Tibial nerve (tissue), 4 donors: Measurements from ENCODE around the gene TMEM259. TPM values are rescaled to one million over a fixed set of nuclear protein-coding genes. Genes with fewer than 3 reads are reported as not detected.

Source experiments
- DNase-seq, 2 donors: peaks; one replicate each; pipeline ENCODE4 v3.0.0-alpha.2; 2019; ENCODE audit warnings: low spot score in 2 of 2
- H3K27ac ChIP-seq, 4 donors: fragments of 200-600 bp; sonication (generic) in 3 of 4; one replicate each; pipeline ENCODE4 v1.5.1; 2017 to 2019; ENCODE audit warnings: mild to moderate bottlenecking in 1 of 4
- H3K27me3 ChIP-seq, 2 donors: fragments of 200-600 bp; sonication (generic) in 1 of 2; one replicate each; pipeline versions ENCODE4 v1.5.1 to v1.6.0; 2017 to 2019
- H3K36me3 ChIP-seq, 3 donors: fragments of 200-600 bp; sonication (generic); one replicate each; pipeline ENCODE4 v1.5.1; 2018 to 2019
- H3K4me1 ChIP-seq, 4 donors: fragments of 200-600 bp; sonication (generic) in 3 of 4; one replicate each; pipeline ENCODE4 v1.5.1; 2017 to 2019
- H3K4me3 ChIP-seq, 4 donors: fragments of 200-600 bp; sonication (generic) in 3 of 4; one replicate each; pipeline ENCODE4 v1.5.1; 2017 to 2019; ENCODE audit warnings: mild to moderate bottlenecking in 1 of 4, moderate library complexity in 1 of 4
- H3K9me3 ChIP-seq, 4 donors: fragments of 200-600 bp; sonication (generic) in 3 of 4; one replicate each; pipeline ENCODE4 v1.5.1; 2017 to 2019
- CTCF ChIP-seq, 5 experiments: fragments of 200-600 bp in 3 of 5; fragments of 450-650 bp in 2 of 5; sonication (generic) in 3 of 5; IDR thresholded peaks; one replicate each; pipeline ENCODE4 v1.5.1; 2016 to 2019; ENCODE audit warnings: antibody characterized with exemption in 5 of 5, mild to moderate bottlenecking in 3 of 5, moderate library complexity in 2 of 5
- EP300 ChIP-seq, 2 donors: sonication (generic); formaldehyde crosslinking; IDR thresholded peaks; one replicate each; pipeline ENCODE4 v1.6.1; 2017; ENCODE audit warnings: antibody characterized with exemption in 2 of 2, mild to moderate bottlenecking in 1 of 2
- POLR2A ChIP-seq, 2 donors: fragments of 450-650 bp; IDR thresholded peaks; one replicate each; pipeline ENCODE4 v1.6.1; 2017; ENCODE audit warnings: antibody characterized with exemption in 2 of 2, mild to moderate bottlenecking in 2 of 2, moderate library complexity in 2 of 2
- WGBS, 2 donors: methylation state at CpG; one replicate each; pipeline ENCODE4 v1.1.5; 2018; 5-methylcytosine and 5-hydroxymethylcytosine counted together
- total RNA-seq, 4 donors: library from RNA; depleted of rRNA; stranded (reverse); fragments of >200 nt; gene quantifications; one replicate each; pipeline ENCODE4 v1.1.0, GENCODE V29; 2016

Gene TMEM259
- total RNA-seq, 4 donors from 2014 or later: 229 to 459 (median 325) TPM

- DNase-seq: no peak
- Histone ChIP-seq H3K27ac (no peak overlapping the region), H3K36me3 (peaks cover 0 to 80% (median 0%) of the 10 kb centered on the region in 3 donors), H3K4me1 (peaks cover 0 to 8% (median 5%) of the 10 kb centered on the region in 4 donors), H3K9me3 (no peaks in the 10 kb centered on the region), H3K4me3 (no peak overlapping the region), H3K27me3 (peaks cover 0 to 15% of the 10 kb centered on the region in 2 donors)
- TF ChIP-seq POLR2A (IDR thresholded peaks at IDR 0.05) (no peak), CTCF (IDR thresholded peaks at IDR 0.05) (no peak), EP300 (IDR thresholded peaks at IDR 0.05) (no peak)
- WGBS, 2 donors: 94% methylated on average over 7 of the region's 47 CpGs; no CpG with 5 or more reads in 1 of the 2 donors
These were observed 29.6 kb downstream of the TMEM259 start for GRCh38 chr19:991174-991931.

- Histone ChIP-seq H3K36me3 (peaks cover 0 to 86% (median 0%) of the 10 kb centered on the region in 3 donors), H3K27me3 (peaks cover 0 to 9% of the 10 kb centered on the region in 2 donors), H3K27ac (no peak overlapping the region), H3K4me3 (no peak overlapping the region), H3K4me1 (peaks cover 0 to 5% (median under 1%) of the 10 kb centered on the region in 4 donors), H3K9me3 (no peaks in the 10 kb centered on the region)
- TF ChIP-seq POLR2A (IDR thresholded peaks at IDR 0.05): no peak
- no peak for TF ChIP-seq EP300 (IDR thresholded peaks at IDR 0.05)
- no peak for TF ChIP-seq CTCF (IDR thresholded peaks at IDR 0.05)
- 93 to 94% methylated on average over 12 to 23 of the region's 23 CpGs for WGBS, 2 donors
- DNase-seq: no peak
These were observed 30.2 kb downstream of the TMEM259 start for GRCh38 chr19:990746-991145.

DNA sequence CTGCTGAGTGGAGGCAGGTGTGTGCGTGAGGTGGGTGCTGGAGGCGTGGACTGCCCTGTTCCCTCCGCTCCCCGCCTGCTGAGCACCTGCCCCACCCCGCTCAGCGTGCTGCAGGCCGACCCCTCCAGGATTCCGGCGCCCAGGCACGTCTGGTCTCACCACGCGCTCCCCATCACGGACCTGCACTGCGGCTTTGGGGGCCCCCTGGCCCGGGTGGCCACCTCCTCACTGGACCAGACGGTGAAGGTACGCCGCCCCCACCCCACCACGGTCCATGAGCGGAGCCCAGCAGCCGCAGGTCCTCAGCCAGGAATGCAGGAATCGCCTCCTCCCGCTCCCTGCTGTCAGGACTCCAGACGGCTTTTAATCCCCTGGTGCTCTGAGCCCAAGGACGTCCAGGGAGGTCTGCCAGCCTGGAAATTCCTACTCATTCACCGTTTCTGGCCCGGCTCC is 30.8 kb downstream of the TMEM259 start:
- Histone ChIP-seq H3K4me3 (no peak overlapping the region), H3K4me1 (peaks cover 0 to 9% (median 2%) of the 10 kb centered on the region in 4 donors), H3K36me3 (peaks cover 0 to 89% (median 0%) of the 10 kb centered on the region in 3 donors), H3K9me3 (no peaks in the 10 kb centered on the region), H3K27ac (no peak overlapping the region), H3K27me3 (peaks cover 0 to 3% of the 10 kb centered on the region in 2 donors)
- 78 to 80% methylated on average over 10 to 12 of the region's 27 CpGs for WGBS, 2 donors
- no peak for TF ChIP-seq POLR2A (IDR thresholded peaks at IDR 0.05)
- TF ChIP-seq EP300 (IDR thresholded peaks at IDR 0.05): no peak
- TF ChIP-seq CTCF (IDR thresholded peaks at IDR 0.05): no peak
- no peak for DNase-seq

GRCh38 chr19:989381-990081 is 31.4 kb downstream of the TMEM259 start:
- Histone ChIP-seq H3K27ac (no peak overlapping the region), H3K9me3 (no peaks in the 10 kb centered on the region), H3K4me3 (no peak overlapping the region), H3K36me3 (peaks cover 0 to 82% (median 0%) of the 10 kb centered on the region in 3 donors), H3K4me1 (peaks cover 0 to 15% (median 8%) of the 10 kb centered on the region in 4 donors), H3K27me3 (no peaks in the 10 kb centered on the region)
- no peak for TF ChIP-seq EP300 (IDR thresholded peaks at IDR 0.05)
- no peak for TF ChIP-seq CTCF (IDR thresholded peaks at IDR 0.05)
- TF ChIP-seq POLR2A (IDR thresholded peaks at IDR 0.05): no peak
- no peak for DNase-seq
- 87 to 92% methylated on average over 18 to 23 of the region's 25 CpGs for WGBS, 2 donors

GRCh38 chr19:988510-988909 is 32.4 kb downstream of the TMEM259 start:
- DNase-seq: no peak
- no peak overlapping the region for H3K27ac ChIP-seq
- WGBS, 2 donors: 87% methylated on average over 13 to 14 of the region's 15 CpGs
- H3K36me3 ChIP-seq: peaks cover 0 to 72% (median 0%) of the 10 kb centered on the region in 3 donors
- no peak for TF ChIP-seq CTCF (IDR thresholded peaks at IDR 0.05)
- TF ChIP-seq POLR2A (IDR thresholded peaks at IDR 0.05): no peak
- no peak for TF ChIP-seq EP300 (IDR thresholded peaks at IDR 0.05)
- H3K4me1 ChIP-seq: peaks cover 0 to 21% (median 13%) of the 10 kb centered on the region in 4 donors
- no peak overlapping the region for H3K4me3 ChIP-seq
- no peaks in the 10 kb centered on the region for H3K27me3 ChIP-seq
- H3K9me3 ChIP-seq: no peaks in the 10 kb centered on the region
